Activated CD4-positive, alpha-beta memory T cell treated with anti-CD3 and anti-CD28 coated beads, Interleukin-2, amount 10 ng/mL, durations not matched to agents 7 days and 5 days (primary cell): ENCODE results near the gene FOXD4. TPM values are rescaled to one million over a fixed set of nuclear protein-coding genes. Genes with fewer than 3 reads are reported as not detected.
"Not testable (repeated sequence)": the region's sequence is repeated elsewhere in the genome, so short reads cannot be mapped to it uniquely, and the experiment has no call there.

Experiments
- CTCF ChIA-PET: fragments of 350-600 bp; sonication (Branson Sonifier 250); formaldehyde crosslinking; loops from one replicate; lab custom pipeline; 2021; ENCODE audit warnings: antibody characterized with exemption, inconsistent platforms; lab: Charles Lee
- POLR2A ChIA-PET: fragments of 350-600 bp; sonication (Branson Sonifier 250); formaldehyde crosslinking; loops from one replicate; lab custom pipeline; 2021; ENCODE audit warnings: antibody characterized with exemption; lab: Charles Lee
- DNase-seq: peaks from one replicate; pipeline ENCODE4 v3.0.0-alpha.2; 2020
- H3K27ac Mint-ChIP-seq: one replicate; pipeline ENCODE4 v1.8.0; 2021; ENCODE audit warnings: mild to moderate bottlenecking, mixed read lengths
- H3K27me3 Mint-ChIP-seq: one replicate; pipeline ENCODE4 v1.8.0; 2021; ENCODE audit warnings: mixed read lengths
- H3K36me3 Mint-ChIP-seq: one replicate; pipeline ENCODE4 v1.8.0; 2021; ENCODE audit warnings: low read depth, mixed read lengths
- H3K4me1 Mint-ChIP-seq: one replicate; pipeline ENCODE4 v1.8.0; 2021; ENCODE audit warnings: mixed read lengths
- H3K4me3 Mint-ChIP-seq: one replicate; pipeline ENCODE4 v1.8.0; 2021; ENCODE audit warnings: mild to moderate bottlenecking, mixed read lengths
- H3K9me3 Mint-ChIP-seq: one replicate; pipeline ENCODE4 v1.8.0; 2021; ENCODE audit warnings: mixed read lengths
- total RNA-seq, 2 experiments: library from RNA; stranded (reverse); gene quantifications; one replicate each; pipeline ENCODE4 v1.2.3, GENCODE V29; 2021

The FOXD4 gene
- total RNA-seq, 2 experiments from 2014 or later, result 0.13 to 0.20 TPM

DNA sequence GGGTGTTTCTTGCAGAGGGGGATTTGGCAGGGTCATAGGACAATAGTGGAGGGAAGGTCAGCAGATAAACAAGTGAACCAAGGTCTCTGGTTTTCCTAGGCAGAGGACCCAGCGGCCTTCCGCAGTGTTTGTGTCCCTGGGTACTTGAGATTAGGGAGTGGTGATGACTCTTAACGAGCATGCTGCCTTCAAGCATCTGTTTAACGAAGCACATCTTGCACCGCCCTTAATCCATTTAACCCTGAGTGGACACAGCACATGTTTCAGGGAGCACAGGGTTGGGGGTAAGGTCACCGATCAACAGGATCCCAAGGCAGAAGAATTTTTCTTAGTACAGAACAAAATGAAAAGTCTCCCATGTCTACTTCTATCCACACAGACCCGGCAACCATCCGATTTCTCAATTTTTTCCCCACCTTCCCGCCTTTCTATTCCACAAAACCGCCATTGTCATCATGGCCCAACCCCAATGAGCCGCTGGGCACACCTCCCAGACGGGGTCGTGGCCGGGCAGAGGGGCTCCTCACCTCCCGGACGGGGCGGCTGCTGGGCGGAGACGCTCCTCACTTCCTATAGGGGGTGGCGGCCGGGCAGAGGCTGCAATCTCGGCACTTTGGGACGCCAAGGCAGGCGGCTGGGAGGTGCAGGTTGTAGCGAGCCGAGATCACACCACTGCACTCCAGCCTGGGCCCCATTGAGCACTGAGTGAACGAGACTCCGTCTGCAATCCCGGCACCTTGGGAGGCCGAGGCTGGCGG is 35.1 kb downstream of the FOXD4 start:
- H3K9me3 Mint-ChIP-seq, H3K4me1 Mint-ChIP-seq, POLR2A ChIA-PET, H3K36me3 Mint-ChIP-seq, DNase-seq, H3K27ac Mint-ChIP-seq, H3K4me3 Mint-ChIP-seq, CTCF ChIA-PET: not testable (repeated sequence)
- peaks cover 11% of the 10 kb centered on the region for H3K27me3 Mint-ChIP-seq

DNA sequence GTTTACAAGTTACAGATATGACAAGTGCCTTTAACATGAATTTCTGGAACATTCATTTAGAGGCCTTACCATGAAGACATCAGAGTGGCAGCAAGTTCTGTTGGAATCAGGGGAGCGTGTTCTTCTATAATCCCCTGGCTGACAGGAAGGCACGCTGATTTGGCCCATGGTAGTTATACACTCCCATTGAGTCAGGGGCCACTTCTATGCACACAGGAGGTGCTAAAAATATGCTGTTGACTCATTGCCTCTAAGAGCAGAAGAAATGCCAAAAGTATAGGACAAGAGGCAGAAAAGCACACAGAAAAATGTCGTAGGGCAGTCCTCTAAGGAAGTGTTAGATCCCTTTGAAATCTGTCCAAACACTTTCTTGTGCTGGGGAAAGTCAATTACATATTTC is 39.9 kb downstream of the FOXD4 start:
- H3K4me1 Mint-ChIP-seq, POLR2A ChIA-PET, CTCF ChIA-PET, H3K36me3 Mint-ChIP-seq, H3K4me3 Mint-ChIP-seq, DNase-seq, H3K9me3 Mint-ChIP-seq, H3K27ac Mint-ChIP-seq: not testable (repeated sequence)
- peaks cover 14% of the 10 kb centered on the region for H3K27me3 Mint-ChIP-seq

DNA sequence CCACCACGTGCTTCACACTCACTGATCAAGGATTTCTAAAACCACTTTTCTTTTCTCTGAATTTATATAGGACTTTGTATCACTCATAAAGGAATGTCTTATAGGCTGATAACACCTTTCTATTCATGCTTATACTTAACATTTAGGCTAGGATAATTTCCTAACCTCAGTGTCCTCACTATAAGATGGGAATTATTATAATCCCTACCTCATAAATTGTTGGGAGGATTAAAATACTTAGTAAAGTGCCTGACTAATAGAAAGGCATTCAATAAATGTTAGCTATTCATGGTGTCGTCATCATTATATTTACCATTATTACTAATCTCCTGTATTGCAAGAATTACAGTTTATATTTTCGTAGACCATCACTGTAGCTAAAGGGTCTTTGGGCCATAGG is 41.8 kb downstream of the FOXD4 start:
- peaks cover 14% of the 10 kb centered on the region for H3K27me3 Mint-ChIP-seq
- H3K36me3 Mint-ChIP-seq, CTCF ChIA-PET, POLR2A ChIA-PET, H3K4me3 Mint-ChIP-seq, H3K4me1 Mint-ChIP-seq, H3K27ac Mint-ChIP-seq, DNase-seq, H3K9me3 Mint-ChIP-seq: not testable (repeated sequence)

DNA sequence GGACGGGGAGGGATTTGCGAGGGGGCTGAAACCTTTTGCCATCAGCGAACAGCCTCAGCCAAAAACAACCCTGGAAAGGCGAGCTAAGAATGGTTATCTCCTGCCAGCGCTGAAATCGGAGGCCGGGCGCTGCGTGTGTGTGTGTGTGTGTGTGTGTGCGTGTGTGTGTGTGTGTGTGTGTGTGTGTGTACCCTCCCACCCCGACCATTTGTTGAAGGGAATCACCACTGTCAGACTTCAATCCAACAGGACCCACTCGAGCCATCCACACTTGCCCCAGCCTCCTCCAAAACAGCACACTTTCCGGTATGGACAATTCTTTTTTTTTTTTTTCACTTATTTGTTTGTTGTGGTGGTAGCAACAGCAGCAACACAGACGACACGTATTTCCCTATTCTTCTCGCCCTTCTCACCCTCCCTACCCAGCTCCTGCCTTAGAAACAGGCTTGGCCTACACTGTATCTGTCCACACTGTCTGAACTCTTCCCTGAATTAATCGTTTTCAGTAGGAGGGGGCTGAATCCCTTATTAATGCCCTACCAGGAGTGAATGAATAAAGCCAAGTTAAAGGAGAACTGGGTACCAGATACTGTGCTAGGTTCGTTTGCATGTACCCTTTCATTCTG is 44.2 kb downstream of the FOXD4 start:
- H3K27ac Mint-ChIP-seq, H3K9me3 Mint-ChIP-seq, DNase-seq, CTCF ChIA-PET, H3K4me1 Mint-ChIP-seq, H3K36me3 Mint-ChIP-seq, POLR2A ChIA-PET: not testable (repeated sequence)
- H3K4me3 Mint-ChIP-seq, result peak overlapping the region; percentile 63
- peaks cover 11% of the 10 kb centered on the region for H3K27me3 Mint-ChIP-seq

DNA sequence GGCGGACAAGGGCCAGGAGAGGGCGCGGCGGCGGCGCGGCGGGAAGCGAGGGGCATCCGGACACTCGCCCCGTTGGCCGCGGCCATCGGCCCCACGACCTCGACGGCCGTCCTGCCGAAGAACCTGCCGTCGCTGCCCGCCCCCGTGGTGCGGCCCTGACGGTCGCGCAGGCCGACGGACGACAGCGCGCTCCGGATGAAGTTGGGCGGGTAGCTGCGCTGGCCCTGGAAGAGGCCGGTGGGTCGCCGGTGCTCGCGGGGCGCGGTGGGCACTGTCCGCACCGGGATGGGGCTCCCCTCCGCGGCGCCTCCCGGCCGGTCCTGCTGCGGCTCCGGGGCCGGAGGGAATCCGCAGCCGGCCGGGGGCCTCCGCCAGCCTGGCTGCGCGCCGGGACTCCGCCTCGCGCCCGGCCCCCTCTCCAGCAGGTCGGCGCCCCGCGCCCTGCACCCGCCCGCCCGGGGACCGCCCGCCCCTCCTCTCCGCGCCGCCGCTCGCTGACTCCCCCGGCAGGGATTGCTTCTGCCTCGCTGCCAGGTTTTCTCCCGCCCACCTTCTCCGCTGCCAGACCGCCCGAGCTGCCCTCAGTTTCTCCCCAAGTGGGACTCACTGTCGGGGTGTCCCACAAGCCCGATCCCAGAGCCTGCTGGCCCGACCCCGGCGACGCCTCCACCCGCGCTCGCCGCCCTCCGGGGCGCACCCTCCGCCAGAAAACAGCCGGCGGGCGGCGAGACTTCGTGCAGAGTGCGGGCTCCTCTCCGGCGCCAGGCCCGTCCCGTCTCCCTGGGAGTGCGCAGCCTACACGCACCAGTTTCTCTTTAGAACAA is 44.9 kb downstream of the FOXD4 start:
- H3K36me3 Mint-ChIP-seq, CTCF ChIA-PET, H3K9me3 Mint-ChIP-seq, H3K27ac Mint-ChIP-seq, POLR2A ChIA-PET, H3K4me1 Mint-ChIP-seq: not testable (repeated sequence)
- Mint-ChIP-seq H3K4me3 (peak overlapping the region; percentile 63), H3K27me3 (peaks cover 11% of the 10 kb centered on the region)
- DNase-seq, result peak; percentile 18

Other genes starting within 250 kb of the FOXD4 start
- 10 to 100 TPM; 22.7 to 26.2 TPM for gene WASHC1, start 89.0 kb downstream of the FOXD4 start, total RNA-seq
- 10 to 100 TPM; 25.0 to 25.4 TPM for gene ZNG1A, start 60.6 kb upstream of the FOXD4 start, total RNA-seq
- 100 to 1,000 TPM; 370 to 374 TPM for gene DOCK8, start 96.4 kb upstream of the FOXD4 start, total RNA-seq